ENCODE measurements around the gene EIF2A. TPM values are rescaled to one million over a fixed set of nuclear protein-coding genes. Genes with fewer than 3 reads are reported as not detected.

EIF2A gene
- total and polyA plus RNA-seq, 9 of the 15 experiments (the other 6 are each of a cell fraction or from before 2014, with no cell fraction given): 106 to 192 (median 168) TPM

- no peak for TF ChIP-seq RHOXF2B (CRISPR knock-in tag; conservative IDR thresholded peaks at IDR 0.05)
- no peak for TF ChIP-seq NR2F6 (CRISPR knock-in tag; IDR thresholded peaks at IDR 0.05)
- TF ChIP-seq ZNF668 (CRISPR knock-in tag; IDR thresholded peaks at IDR 0.05): no peak
- TF ChIP-seq GABPA (tag; conservative IDR thresholded peaks at IDR 0.05; ENCODE audit: low read depth): no peak
- no peak for TF ChIP-seq TOE1 (IDR thresholded peaks at IDR 0.05; ENCODE audit: borderline replicate concordance)
- TF ChIP-seq TOE1 (CRISPR knock-in tag; IDR thresholded peaks at IDR 0.05; ENCODE audit: borderline replicate concordance, low read depth): no peak
- TF ChIP-seq CHD2 (IDR thresholded peaks at IDR 0.05; ENCODE audit: low read depth, low read length): no peak
- TF ChIP-seq MCM7 (IDR thresholded peaks at IDR 0.05): no peak
- TF ChIP-seq, protein P1, sequence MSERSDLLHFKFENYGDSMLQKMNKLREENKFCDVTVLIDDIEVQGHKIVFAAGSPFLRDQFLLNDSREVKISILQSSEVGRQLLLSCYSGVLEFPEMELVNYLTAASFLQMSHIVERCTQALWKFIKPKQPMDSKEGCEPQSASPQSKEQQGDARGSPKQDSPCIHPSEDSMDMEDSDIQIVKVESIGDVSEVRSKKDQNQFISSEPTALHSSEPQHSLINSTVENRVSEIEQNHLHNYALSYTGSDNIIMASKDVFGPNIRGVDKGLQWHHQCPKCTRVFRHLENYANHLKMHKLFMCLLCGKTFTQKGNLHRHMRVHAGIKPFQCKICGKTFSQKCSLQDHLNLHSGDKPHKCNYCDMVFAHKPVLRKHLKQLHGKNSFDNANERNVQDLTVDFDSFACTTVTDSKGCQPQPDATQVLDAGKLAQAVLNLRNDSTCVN (CRISPR knock-in tag; IDR thresholded peaks at IDR 0.05): no peak
- TF ChIP-seq, protein P2, sequence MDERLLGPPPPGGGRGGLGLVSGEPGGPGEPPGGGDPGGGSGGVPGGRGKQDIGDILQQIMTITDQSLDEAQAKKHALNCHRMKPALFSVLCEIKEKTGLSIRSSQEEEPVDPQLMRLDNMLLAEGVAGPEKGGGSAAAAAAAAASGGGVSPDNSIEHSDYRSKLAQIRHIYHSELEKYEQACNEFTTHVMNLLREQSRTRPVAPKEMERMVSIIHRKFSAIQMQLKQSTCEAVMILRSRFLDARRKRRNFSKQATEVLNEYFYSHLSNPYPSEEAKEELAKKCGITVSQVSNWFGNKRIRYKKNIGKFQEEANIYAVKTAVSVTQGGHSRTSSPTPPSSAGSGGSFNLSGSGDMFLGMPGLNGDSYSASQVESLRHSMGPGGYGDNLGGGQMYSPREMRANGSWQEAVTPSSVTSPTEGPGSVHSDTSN (CRISPR knock-in tag; IDR thresholded peaks at IDR 0.05; ENCODE audit: low read depth): no peak
- TF ChIP-seq, protein P2 (tag; conservative IDR thresholded peaks at IDR 0.05; ENCODE audit: low read depth): no peak
- TF ChIP-seq PRMT5 (CRISPR knock-in tag; IDR thresholded peaks at IDR 0.05): no peak
- TF ChIP-seq CXXC5 (CRISPR knock-in tag; IDR thresholded peaks at IDR 0.05): 0 out of 2 replicates have a peak, but pooled peaks have one; percentile 18
- no peak for TF ChIP-seq ARID3A (IDR thresholded peaks at IDR 0.05; ENCODE audit: borderline replicate concordance, low read depth, low read length)
- no peak for TF ChIP-seq ZNF324 (CRISPR knock-in tag; IDR thresholded peaks at IDR 0.05)
- TF ChIP-seq ZNF707 (CRISPR knock-in tag; conservative IDR thresholded peaks at IDR 0.05): no peak
- no peak for TF ChIP-seq MYBL2 (IDR thresholded peaks at IDR 0.05; ENCODE audit: low read depth)
- TF ChIP-seq MYBL2 (CRISPR knock-in tag; IDR thresholded peaks at IDR 0.05; ENCODE audit: borderline replicate concordance): no peak
- TF ChIP-seq CEBPG (CRISPR knock-in tag; IDR thresholded peaks at IDR 0.05): no peak
- no peak for TF ChIP-seq CEBPG (tag; conservative IDR thresholded peaks at IDR 0.05 in 1 of 2, IDR thresholded peaks at IDR 0.05 in 1 of 2)
- TF ChIP-seq, protein P3, sequence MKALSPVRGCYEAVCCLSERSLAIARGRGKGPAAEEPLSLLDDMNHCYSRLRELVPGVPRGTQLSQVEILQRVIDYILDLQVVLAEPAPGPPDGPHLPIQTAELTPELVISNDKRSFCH (CRISPR knock-in tag; IDR thresholded peaks at IDR 0.05): no peak
- TF ChIP-seq, protein P3 (tag; IDR thresholded peaks at IDR 0.05): no peak
Observed at GRCh38 chr3:150631515-150632221, 85.1 kb downstream of the EIF2A start (continued).
